ENCODE data around the gene SCGB1C2.

The SCGB1C2 gene

DNA sequence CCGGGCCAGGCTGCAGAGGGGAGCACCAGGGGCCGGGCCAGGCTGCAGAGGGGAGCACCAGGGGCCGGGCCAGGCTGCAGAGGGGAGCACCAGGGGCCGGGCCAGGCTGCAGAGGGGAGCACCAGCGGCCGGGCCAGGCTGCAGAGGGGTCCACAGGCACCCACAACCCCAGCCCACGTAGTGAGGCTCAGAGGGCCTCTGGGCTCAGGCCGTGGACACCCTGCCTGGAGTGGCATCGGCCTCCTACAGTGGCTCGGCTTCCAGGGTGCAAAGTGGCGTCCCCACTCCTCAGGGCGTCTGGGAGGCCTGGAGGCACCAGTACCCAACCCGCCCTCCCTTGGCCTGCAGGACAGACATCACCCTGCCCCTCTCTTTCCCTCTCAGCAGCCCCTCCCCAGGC lies 34.5 kb downstream of the SCGB1C2 start:
- DNase-seq (ENCODE audit: low read depth in 2 of 2): no peak

DNA sequence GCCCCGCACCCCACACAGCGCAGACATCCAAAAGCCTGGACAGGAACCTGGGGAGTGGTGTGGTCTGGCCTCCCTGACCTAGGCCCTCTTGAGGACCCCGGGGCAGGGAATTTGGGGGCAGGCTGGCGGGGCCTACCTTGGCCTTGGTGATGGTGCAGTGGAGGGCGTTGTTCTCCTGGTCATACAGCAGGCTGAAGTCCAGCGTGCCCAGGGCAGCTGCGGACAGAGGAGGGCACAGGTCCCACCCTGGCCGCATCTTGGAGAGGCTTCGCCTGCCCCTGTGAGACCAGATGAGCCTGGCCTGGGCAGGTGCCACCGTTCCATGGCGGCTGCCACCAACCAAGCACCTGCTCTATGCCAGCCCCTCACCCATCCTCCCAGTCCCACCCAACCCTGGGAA lies 35.0 kb downstream of the SCGB1C2 start:
- DNase-seq (ENCODE audit: low read depth in 2 of 2): no peak

DNA sequence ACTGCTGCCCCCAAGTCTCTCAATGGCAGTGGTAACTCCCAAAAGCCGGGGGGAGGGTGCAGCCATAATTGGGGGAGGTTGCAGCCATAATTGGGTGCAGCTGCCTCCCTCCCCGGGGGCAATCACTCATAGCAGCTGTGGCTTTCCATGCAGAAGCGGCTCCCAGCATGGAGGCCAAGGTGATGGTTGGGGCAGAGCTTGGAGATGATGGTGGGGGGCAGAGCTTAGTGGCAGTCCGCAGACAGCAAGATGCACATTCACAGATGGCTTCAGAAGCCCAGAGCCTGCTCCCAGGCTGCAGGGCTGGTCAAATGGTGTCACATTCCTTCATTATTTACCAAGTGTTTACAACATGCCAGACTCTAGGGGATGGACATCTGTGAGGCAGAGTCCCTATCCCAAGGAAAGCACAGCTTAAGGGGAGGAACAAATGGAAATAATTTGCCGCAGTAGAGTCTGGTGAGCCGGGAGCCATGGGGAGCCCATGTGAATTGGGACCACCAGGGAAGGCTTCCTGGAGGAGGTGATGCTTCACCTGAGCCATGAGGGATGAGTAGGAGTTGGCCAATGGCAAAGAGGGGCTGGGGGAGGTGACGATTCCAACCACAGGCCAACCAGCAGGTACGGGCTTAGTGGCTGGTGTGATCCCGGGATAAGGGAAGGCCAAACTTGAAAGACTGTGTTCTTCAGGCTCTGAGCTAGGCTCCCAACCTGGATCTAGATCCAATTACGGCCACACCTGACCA lies 36.0 kb downstream of the SCGB1C2 start:
- DNase-seq (ENCODE audit: low read depth in 2 of 2): no peak

DNA sequence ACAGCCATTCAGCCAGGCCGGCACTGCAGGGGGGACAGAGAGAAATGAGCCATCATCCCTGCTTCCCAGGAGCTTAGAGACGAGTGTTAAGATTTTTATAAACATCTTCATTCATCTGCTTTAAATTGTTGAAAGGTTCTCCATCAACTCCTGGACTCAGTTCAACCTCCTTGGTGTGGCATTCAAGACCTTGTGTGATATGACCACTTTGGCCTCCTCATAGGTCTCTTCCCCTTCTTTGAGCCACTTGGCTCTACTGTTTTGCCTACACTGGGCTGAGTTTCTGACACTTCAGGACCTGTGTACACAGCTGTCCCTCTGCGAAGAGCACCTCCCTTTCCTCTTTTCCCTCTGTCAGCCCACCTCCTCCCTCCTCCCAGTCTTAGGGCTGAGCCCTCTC lies 39.8 kb downstream of the SCGB1C2 start:
- no peak for DNase-seq (ENCODE audit: low read depth in 2 of 2)

DNA sequence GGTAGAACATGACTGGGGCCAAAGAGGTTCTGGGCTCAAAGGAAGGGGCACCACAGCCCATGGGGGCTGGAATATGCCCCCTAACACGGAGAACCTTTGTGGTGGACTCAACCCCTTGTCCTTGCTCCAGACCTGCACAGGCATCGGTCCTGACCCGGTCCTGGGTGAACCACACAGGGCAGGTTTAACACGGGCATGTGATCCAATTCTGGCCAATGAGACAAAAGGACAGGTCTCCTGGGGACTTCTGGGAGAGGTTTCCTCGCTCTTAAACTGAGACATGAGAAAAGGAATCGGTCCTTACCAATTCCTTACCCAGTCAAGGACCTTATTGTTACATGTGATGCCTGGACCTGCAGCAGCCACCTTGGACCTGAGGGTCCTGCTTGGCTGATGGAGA lies 40.4 kb downstream of the SCGB1C2 start:
- DNase-seq (ENCODE audit: low read depth in 2 of 2): no peak

DNA sequence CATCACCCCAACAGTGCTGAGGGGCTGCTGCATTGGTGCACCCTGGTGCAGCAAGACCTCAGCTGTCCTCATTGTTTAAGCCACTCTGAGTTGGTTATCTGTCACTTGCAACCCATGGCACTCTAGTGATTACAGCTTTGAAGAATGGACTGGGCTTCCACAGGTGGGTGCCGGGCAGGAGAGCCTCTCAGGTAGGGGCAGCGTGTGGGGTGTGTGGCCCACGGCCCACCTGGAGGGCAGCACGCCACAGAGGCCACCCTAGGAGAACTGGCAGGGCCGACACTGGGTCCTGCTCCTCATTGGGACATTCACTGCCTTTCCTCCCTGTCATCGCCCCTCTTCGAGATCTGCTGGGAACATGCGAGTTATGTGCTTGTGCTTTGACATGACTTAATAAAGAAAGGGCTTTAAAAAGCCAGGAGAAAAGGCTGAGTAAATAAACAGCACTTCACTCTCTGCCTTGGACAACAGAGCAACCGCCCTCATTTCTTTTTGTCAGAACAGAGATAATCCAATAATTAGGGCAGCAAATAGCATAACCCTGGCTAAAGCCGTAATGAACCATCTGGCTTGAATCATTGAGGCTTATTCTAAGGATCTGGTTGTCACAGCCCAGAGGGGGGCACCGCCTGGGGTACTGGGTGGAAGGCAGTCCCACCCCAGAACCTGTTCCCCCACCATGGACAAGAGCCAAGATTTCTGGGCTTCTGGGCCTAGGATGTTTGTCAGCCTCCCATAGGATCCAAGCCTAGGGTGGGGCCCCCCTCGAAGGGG lies 41.1 kb downstream of the SCGB1C2 start:
- no peak for DNase-seq (ENCODE audit: low read depth in 2 of 2)

DNA sequence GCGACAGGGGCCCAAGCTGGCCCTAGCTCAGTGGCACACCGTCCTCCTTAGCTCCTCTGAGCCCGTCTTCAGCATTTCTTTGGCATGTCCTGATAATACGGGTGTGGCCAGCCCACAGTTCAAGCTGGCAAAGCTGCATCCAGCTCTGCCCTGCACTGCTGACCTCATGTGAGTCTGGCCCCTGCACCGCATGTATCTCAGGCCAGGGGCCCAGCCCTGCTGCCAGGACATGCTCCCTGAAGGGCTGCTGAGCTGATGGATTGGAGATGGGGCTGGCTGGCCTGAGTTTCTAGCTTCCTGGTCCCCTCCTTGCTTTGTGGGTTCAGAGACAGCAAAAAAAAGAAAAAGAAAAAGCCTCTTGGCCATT lies 41.7 kb downstream of the SCGB1C2 start:
- DNase-seq (ENCODE audit: low read depth in 2 of 2): no peak

DNA sequence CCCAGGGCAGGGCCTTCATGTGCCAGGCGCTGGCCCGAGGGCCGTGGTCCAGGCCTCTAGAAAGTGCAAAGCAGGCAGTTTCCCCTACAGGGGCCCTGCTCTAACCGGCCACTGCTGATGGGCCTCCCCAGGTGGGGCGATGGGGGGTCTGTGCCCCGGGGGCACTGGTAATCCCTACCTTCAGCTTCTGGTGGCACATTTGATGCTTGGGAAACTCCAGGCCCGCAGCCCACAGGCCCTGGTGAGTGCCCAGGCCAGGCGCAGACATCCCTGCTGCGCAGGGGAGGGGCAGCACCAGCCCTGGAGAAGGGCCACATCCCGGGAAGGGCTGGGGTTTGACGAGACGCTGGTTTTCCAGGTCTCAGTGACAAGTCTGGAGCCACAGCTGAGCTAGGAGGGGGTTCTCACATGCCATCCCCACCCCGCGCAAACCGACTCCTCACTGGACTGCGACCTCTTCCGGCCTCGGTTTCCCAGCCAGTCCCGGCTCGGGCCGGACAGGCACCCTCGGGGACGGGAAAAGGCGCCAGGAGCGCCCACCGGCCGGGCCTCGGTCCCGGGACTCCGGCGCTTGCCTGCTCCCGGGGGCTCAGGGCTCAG lies 42.5 kb downstream of the SCGB1C2 start:
- no peak for DNase-seq (ENCODE audit: low read depth in 2 of 2)

DNA sequence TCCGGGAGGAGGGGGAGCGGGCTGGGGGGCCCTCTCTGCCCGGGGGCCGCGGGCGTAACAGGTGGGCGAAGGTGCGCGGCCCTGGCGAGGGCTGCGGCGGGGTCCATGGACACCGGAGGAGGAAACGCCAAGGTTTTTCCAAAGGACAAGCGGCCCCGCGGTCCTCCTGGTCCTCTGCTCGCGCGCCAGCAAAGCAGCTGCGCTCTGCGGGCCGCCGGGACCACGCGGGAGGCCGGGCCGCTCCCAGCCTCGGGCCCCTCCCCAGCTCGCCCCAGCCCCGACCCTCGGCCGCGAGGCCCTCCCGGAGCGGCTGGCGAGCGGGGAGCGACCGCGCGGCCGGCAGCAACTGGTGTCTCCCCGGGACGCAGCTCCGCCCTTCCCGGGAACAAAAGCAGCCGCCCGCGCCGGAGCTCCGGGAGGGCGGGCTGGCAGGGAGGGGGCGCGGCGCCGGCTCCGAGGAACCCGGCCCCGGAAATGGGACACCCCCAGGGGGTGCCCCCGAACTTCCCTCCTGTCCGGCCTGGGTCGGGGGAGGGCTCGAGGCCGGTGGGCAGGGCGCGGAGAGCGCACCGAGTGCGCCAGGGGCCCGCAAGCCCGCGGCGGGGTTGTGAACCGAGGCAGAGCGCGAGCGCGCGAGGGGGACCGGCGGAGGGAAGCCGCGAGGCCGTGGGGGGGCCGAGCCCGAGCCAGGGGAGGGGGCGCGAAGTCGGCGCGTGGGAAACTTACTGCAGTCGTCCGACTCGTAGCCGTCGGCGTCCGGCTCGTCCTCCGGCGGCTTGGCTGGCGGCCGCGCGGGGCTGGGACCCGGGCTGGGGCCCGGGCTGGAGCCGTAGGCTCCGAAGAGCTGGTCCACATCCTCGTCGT lies 43.2 kb downstream of the SCGB1C2 start:
- DNase-seq (ENCODE audit: low read depth in 2 of 2): no peak

DNA sequence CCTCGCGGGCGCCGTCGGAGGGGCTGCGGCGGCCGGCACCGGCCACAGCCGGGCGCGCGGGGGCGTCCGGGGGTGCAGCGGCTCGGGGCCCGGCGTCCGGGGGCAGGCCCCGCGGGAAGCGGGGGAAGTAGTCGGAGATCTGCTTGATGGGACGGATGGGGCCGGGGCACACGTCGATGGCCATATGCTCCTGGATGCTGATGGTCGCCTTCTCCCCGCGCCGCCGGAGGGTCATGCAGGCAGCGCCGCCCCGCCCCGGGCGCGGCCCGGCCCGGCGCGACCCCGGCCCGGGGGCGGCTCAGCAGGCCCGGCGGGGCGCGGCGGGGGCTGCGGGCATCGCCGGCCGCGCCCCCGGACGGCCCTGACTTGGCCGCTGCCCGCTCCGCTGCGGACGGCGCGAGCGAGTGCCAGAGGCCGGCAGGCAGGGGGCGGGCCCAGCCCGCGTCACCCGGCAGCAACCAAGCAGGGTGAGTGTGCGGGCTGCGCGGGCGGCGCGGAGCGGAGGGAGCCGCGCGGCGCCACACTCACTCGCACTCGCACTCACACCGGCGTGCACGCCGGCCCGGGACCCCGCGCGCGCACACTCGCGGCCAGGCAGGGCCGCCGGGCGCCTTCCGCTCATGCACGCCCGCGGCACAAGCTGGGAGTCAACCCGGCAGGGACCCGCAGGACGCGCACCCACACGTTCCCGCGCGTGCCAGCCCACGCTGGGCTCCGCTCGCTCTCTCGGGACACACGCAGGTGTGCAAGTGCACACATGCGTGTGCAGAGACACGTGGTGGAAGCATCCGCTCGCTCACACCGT lies 44.1 kb downstream of the SCGB1C2 start, which contains the start of gene DOC2B:
Gene DOC2B, minus strand, starts transcription at position 406 of the 805 bp plus-strand sequence. Its CDS starts 171 bp downstream, at position 235.
- no peak for DNase-seq (ENCODE audit: low read depth in 2 of 2)

DNA sequence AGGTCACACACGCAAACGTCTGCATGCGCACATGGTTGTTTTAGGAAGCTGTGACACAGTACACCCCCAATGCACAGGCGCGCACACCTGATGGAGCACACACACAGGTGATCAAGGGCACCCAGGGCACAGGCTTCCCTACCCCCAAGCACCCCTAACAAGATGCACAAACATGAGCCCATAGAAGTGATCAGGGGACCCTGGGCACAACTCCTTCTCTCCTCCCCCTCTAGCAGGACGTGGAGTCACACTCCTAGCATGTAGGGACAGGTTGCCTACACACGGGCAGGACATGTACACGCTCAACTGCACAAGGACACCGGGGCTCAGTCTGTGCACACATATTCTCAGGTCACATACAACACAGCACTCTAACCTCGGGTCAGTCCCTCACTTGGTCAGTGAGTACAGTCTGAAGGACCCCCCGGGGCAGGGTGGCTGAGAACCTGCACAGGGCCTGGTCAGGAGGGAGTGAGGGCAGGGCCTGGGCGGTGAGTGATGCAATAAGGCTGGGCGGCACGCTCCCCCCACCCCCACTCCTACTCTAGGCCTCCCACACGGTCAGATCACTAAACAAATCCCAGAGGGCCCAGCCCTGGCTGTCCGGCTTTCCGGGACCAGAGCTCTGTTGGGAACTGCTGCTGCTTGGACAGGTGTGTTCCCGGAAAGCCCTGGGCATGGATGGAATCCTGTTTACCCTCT lies 44.8 kb downstream of the SCGB1C2 start:
- no peak for DNase-seq (ENCODE audit: low read depth in 2 of 2)

DNA sequence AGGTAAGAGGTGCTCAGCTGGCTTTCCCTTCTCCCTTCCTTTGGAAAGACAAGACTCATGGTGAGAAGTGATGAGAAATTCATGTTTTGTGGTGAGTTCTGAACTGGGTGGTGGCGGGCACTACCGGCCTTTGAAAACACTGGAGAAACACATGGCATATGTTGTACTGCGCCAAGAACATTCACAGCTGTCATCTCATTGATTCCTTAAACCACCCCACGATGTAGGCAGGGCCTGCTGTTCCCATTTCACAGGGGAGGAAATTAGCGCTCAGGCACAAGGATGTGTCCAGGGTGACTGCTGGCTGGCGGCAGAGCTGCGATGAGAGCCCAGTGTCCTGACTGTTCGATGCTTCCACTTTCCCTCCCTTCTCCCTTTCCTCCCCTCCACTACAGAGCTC lies 45.7 kb downstream of the SCGB1C2 start:
- no peak for DNase-seq (ENCODE audit: low read depth in 2 of 2)

DNA sequence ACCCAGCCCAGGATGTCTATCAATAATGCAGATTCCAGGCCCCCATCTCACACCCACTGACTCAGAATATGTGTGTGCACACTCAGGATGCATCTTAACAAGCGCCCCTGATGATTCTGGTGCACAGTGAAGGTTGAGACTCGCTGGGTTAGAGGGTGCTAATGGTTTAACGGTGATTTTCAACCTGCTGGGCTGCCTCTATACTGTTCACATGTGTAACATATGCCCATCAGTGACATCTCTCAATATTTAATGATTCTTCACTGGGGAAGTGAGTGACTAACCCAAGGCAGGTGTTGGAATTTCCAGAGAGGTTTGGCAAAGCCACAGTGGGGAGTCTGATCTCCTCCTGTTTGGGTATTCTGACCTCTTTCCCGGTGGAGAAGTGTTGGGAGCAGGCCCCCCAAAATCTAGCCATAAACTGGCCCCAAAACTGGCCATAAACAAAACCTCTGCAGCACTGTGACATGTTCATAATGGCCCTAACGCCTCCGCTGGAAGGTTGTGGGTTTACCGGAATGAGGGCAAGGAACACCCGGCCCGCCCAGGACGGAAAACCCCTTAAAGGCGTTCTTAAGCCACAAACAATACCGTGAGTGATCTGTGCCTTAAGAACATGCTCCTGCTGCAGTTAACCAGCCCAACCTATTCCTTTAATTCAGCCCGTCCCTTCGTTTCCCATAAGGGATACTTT lies 48.2 kb downstream of the SCGB1C2 start:
- peak; percentile 17 to 19 for DNase-seq (ENCODE audit: low read depth in 2 of 2)

DNA sequence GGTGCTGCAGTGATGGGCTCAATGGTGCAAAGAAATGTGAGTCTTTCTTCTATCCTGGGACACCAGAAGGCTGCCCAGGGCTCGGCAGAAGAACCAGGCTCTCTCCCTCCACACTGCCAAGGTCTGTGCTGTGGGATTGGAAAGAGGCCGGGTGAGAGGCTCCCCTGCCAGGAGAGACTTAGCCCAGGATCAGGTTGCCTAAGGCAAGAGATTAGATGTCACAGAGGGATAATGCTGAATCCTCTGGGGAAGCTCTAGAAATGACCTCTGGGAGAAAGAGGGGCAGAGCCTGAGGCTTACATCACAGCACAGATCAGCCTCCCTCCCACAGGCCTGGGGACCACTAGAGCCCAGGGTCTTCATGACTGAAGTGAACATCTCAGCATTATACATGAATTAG lies 49.8 kb downstream of the SCGB1C2 start:
- no peak for DNase-seq (ENCODE audit: low read depth in 2 of 2)
